Upper lobe of left lung (tissue), 6 donors: Measurements from ENCODE around the gene RIPK4. TPM values are rescaled to one million over a fixed set of nuclear protein-coding genes. Genes with fewer than 3 reads are reported as not detected.

Experiments
- ATAC-seq, 2 donors: fragments of 200-7000 bp; cut with Tn5 transposase; one replicate each; pipeline ENCODE4 v1.9.1; 2022; ENCODE audit warnings: mild to moderate bottlenecking in 2 of 2, moderate library complexity in 2 of 2; ENCODE audit not compliant: low FRiP score in 2 of 2
- DNase-seq, 2 donors: peaks; one replicate each; pipeline ENCODE4 v3.0.0-alpha.2; 2019 to 2020
- H3K27ac ChIP-seq, 4 donors: fragments of 200-600 bp; sonication (generic); one replicate each; pipeline ENCODE4 v1.5.1; 2016 to 2019
- H3K27me3 ChIP-seq, 4 donors: fragments of 200-600 bp; sonication (generic); one replicate each; pipeline ENCODE4 v1.5.1; 2017 to 2019
- H3K36me3 ChIP-seq, 4 donors: fragments of 200-600 bp; sonication (generic); one replicate each; pipeline ENCODE4 v1.5.1; 2016 to 2019
- H3K4me1 ChIP-seq, 4 donors: fragments of 200-600 bp; sonication (generic); one replicate each; pipeline ENCODE4 v1.5.1; 2018 to 2019
- H3K4me3 ChIP-seq, 4 donors: fragments of 200-600 bp; sonication (generic); one replicate each; pipeline ENCODE4 v1.5.1; 2017 to 2019; ENCODE audit warnings: mild to moderate bottlenecking in 2 of 4, moderate library complexity in 1 of 4
- H3K9me3 ChIP-seq, 4 donors: fragments of 200-600 bp; sonication (generic); one replicate each; pipeline ENCODE4 v1.5.1; 2018 to 2019
- EP300 ChIP-seq, 4 donors: sonication (generic); formaldehyde crosslinking; IDR thresholded peaks; one replicate each; pipeline ENCODE4 v1.5.1; 2017; ENCODE audit warnings: antibody characterized with exemption in 4 of 4, control low read depth in 2 of 4
- POLR2A ChIP-seq, 4 donors: fragments of 450-650 bp; IDR thresholded peaks; one replicate each; pipeline ENCODE4 v1.5.1; 2016 to 2017; ENCODE audit warnings: antibody characterized with exemption in 4 of 4, mild to moderate bottlenecking in 2 of 4
- POLR2AphosphoS5 ChIP-seq, 2 donors: sonication (generic); formaldehyde crosslinking; IDR thresholded peaks; one replicate each; pipeline ENCODE4 v1.5.1; 2017; ENCODE audit warnings: antibody characterized with exemption in 2 of 2
- WGBS, 2 donors: methylation state at CpG; one replicate each; pipeline ENCODE4 v1.1.5; 2017 to 2018; 5-methylcytosine and 5-hydroxymethylcytosine counted together
- total RNA-seq, 6 donors: library from RNA; depleted of rRNA in 4 of 6; stranded (reverse); fragments of >200 nt in 4 of 6; gene quantifications; one replicate each; pipeline versions ENCODE4 v1.1.0 to v1.2.1, GENCODE V29; 2016 to 2021
- TF ChIP-seq, protein P1 (sequence below), 6 experiments: fragments of 450-650 bp in 4 of 6; fragments of 200-600 bp in 2 of 6; sonication (generic) in 2 of 6; IDR thresholded peaks; one replicate each; pipeline ENCODE4 v1.5.1; 2016 to 2019; ENCODE audit warnings: antibody characterized with exemption in 6 of 6
- donor health status: DM: no; HTN: no; CAD: no; lungs with moderate emphysema.
- donor health status: DM: no; HTN: yes; CAD: no; lungs with severe emphysema.

Gene RIPK4
- total RNA-seq, 6 donors from 2014 or later, result 6.3 to 18.6 (median 14.9) TPM

DNA sequence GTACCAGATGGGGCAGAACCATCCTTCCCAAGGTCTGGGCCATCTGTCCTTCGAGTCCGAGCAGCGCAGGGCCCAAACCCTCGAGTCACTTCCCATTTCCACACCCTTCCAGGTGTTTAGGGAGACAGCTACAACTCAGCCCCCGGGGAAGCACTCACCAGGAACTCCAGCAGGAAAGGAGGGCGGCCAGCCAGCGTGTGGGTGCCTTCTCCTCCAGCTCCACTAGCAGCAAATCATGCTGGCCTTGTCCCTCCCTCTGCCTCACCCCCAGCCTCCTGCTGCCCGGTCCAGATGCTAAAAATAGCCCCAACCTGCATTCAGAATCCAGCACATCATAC lies 56.1 kb downstream of the RIPK4 start:
- WGBS, 2 donors, result 75 to 78% methylated on average over 6 to 8 of the region's 8 CpGs
- H3K4me3 ChIP-seq, result no peak overlapping the region
- H3K9me3 ChIP-seq, result no peaks in the 10 kb centered on the region
- no peak for TF ChIP-seq POLR2AphosphoS5 (IDR thresholded peaks at IDR 0.05)
- no peak for TF ChIP-seq POLR2A (IDR thresholded peaks at IDR 0.05)
- TF ChIP-seq, protein P1, sequence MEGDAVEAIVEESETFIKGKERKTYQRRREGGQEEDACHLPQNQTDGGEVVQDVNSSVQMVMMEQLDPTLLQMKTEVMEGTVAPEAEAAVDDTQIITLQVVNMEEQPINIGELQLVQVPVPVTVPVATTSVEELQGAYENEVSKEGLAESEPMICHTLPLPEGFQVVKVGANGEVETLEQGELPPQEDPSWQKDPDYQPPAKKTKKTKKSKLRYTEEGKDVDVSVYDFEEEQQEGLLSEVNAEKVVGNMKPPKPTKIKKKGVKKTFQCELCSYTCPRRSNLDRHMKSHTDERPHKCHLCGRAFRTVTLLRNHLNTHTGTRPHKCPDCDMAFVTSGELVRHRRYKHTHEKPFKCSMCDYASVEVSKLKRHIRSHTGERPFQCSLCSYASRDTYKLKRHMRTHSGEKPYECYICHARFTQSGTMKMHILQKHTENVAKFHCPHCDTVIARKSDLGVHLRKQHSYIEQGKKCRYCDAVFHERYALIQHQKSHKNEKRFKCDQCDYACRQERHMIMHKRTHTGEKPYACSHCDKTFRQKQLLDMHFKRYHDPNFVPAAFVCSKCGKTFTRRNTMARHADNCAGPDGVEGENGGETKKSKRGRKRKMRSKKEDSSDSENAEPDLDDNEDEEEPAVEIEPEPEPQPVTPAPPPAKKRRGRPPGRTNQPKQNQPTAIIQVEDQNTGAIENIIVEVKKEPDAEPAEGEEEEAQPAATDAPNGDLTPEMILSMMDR (IDR thresholded peaks at IDR 0.05), result no peak
- no peak for TF ChIP-seq EP300 (IDR thresholded peaks at IDR 0.05)
- H3K4me1 ChIP-seq, result no peaks in the 10 kb centered on the region
- H3K27ac ChIP-seq, result no peak overlapping the region
- ATAC-seq (no peak), DNase-seq (no peak)
- peaks cover 0 to 6% (median 0%) of the 10 kb centered on the region in 4 donors for H3K27me3 ChIP-seq
- H3K36me3 ChIP-seq, result no peaks in the 10 kb centered on the region

DNA sequence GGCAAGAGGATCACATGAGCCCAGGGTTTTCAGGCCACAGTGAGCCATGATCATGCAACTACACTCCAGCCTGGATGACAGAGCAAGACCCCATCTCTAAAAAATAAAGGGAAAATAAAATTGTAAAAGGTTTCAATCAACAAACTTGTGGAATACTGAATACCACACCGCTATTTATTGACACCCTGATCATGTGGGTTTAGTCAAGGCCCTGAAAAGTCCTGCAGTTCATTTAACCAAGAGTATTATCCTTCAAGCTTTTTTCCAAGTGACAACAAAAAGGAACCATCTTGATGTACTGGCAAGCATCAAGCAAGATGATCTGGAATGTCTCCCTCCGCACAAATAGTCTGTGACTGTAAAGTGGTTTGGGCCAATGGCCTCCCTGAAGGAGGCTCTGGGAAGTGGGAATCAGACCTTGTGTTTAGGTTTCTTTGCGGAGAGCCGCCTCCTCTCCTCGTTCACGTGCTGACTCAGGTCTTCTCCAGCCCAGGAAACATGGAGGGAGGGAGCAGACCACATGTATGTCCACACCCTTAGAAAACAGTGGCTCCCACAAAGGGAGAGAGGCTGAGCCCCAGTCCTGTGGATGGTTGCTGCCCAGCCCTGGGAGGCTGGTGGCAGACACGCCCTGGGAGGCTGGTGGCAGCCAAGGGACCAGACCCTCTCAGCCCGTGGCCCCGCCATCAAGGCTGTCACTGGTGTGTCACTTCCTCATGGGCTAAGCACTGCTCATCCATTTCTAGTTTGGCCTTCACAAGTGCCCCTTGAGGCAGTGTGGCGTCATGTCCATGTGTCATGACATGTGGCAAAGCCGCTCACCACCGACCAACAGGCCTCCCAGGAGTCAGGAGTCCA lies 56.7 kb downstream of the RIPK4 start:
- H3K9me3 ChIP-seq, result no peaks in the 10 kb centered on the region
- 73 to 91% methylated on average over 7 to 12 of the region's 12 CpGs for WGBS, 2 donors
- H3K4me3 ChIP-seq, result no peak overlapping the region
- H3K4me1 ChIP-seq, result no peaks in the 10 kb centered on the region
- H3K27ac ChIP-seq, result no peak overlapping the region
- peaks cover 0 to 6% (median 0%) of the 10 kb centered on the region in 4 donors for H3K27me3 ChIP-seq
- no peaks in the 10 kb centered on the region for H3K36me3 ChIP-seq
- DNase-seq, result no peak
- no peak for ATAC-seq
- TF ChIP-seq POLR2A (IDR thresholded peaks at IDR 0.05) (no peak), EP300 (IDR thresholded peaks at IDR 0.05) (no peak), POLR2AphosphoS5 (IDR thresholded peaks at IDR 0.05) (no peak)
- TF ChIP-seq, protein P1 (IDR thresholded peaks at IDR 0.05), result no peak

DNA sequence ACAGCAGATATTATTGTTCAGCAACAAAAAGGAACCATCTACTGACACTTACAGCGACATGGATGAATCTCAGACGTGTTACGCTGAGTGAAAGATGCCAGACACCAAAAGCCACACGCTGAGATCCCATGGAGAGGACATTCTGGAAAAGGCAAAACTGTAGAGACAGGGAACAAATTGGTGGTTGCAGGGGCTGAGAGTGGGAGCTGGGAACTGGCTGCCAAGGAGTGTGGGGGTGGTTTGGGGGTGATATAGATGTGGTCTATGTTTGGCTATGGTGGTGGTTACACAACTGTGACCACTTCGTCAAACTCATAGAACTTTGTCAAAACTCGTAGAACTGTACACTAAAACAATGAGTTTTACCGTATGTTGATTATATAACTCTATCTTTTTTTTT lies 57.7 kb downstream of the RIPK4 start:
- 65 to 71% methylated on average over 7 of the region's 7 CpGs for WGBS, 2 donors
- no peak for TF ChIP-seq POLR2A (IDR thresholded peaks at IDR 0.05)
- TF ChIP-seq, protein P1 (IDR thresholded peaks at IDR 0.05), result no peak
- TF ChIP-seq EP300 (IDR thresholded peaks at IDR 0.05), result no peak
- peaks cover 0 to 6% (median 0%) of the 10 kb centered on the region in 4 donors for H3K27me3 ChIP-seq
- H3K4me1 ChIP-seq, result no peaks in the 10 kb centered on the region
- ATAC-seq (no peak), DNase-seq (no peak)
- no peaks in the 10 kb centered on the region for H3K9me3 ChIP-seq
- H3K27ac ChIP-seq, result no peak overlapping the region
- no peaks in the 10 kb centered on the region for H3K36me3 ChIP-seq
- no peak overlapping the region for H3K4me3 ChIP-seq

DNA sequence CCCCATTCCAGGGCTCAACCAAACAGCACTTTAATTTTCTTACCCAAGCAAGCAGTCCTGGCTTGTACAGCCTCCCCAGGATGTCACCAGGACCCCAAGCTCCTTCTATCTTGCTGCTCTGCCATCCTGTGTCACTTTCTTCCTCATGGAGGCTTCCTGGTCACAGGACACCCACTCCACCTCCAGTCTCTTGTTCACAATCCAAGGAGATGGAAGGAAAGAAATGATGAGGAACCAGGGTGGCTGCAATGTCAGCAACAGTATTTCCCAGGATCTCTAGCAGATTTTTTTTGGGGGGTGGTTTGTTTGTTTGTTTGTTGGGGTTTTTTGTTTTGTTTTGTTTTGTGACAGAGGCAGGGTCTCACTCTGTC lies 58.9 kb downstream of the RIPK4 start:
- no peak for ATAC-seq
- H3K4me1 ChIP-seq, result no peaks in the 10 kb centered on the region
- H3K9me3 ChIP-seq, result no peaks in the 10 kb centered on the region
- no peaks in the 10 kb centered on the region for H3K36me3 ChIP-seq
- H3K27ac ChIP-seq, result no peak overlapping the region
- H3K27me3 ChIP-seq, result peaks cover 0 to 6% (median 0%) of the 10 kb centered on the region in 4 donors
- H3K4me3 ChIP-seq, result no peak overlapping the region
- TF ChIP-seq POLR2AphosphoS5 (IDR thresholded peaks at IDR 0.05) (no peak), EP300 (IDR thresholded peaks at IDR 0.05) (no peak), POLR2A (IDR thresholded peaks at IDR 0.05) (no peak)
- TF ChIP-seq, protein P1 (IDR thresholded peaks at IDR 0.05), result no peak
- DNase-seq, result no peak
